Measurements from ENCODE around the gene RAPGEF2.

The RAPGEF2 gene

DNA sequence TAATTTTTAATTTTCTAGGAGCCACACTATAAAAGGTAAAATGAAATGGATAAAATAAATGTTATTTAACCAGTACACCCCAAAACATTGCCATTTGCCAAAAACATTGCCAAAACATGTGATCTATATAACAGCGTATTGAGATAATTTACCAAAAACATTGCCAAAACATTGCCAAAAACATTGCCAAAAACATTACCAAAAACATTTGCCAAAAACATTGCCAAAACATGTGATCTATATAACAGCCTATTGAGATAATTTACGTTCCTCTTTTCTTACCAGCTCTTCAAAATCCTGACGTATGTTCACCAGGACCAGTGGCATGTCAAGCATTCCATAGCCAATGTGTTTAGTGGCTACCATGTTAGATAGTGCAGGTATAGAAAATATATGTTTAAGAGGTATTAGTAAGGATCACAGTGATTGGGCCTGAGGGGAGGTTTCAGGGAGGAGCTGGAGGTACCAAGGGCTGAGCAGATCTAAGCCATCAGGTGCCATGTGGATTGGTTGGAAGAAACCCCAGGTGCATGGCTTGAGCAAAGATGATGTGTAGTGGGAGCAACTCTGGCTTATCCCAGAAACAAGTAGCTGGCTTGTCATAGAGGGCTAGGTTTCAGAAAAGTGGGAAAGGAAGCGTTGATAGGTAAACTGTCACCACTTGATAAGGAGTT is 42.6 kb downstream of the RAPGEF2 start:
- H3K36me3 ChIP-seq (ENCODE audit: control insufficient read depth, insufficient read depth, low read length): no peaks in the 10 kb centered on the region
- no peak overlapping the region for H3K4me3 ChIP-seq (ENCODE audit: low read length)
- 0 out of 2 replicates have a peak, but pooled peaks cover 1% of the 10 kb centered on the region for H3K4me1 ChIP-seq (ENCODE audit: control insufficient read depth, insufficient read depth, low read length)

GRCh38 chr4:159145992-159146330 is 43.1 kb downstream of the RAPGEF2 start:
- Histone ChIP-seq H3K4me1 (ENCODE audit: control insufficient read depth, insufficient read depth, low read length) (0 out of 2 replicates have a peak, but pooled peaks cover 1% of the 10 kb centered on the region), H3K36me3 (ENCODE audit: control insufficient read depth, insufficient read depth, low read length) (no peaks in the 10 kb centered on the region), H3K27me3 (ENCODE audit: control insufficient read depth, insufficient read depth, low read length) (no peaks in the 10 kb centered on the region), H3K9me3 (ENCODE audit: control insufficient read depth, insufficient read depth, low read length) (no peaks in the 10 kb centered on the region), H3K27ac (ENCODE audit: low read length) (no peak overlapping the region), H3K4me3 (ENCODE audit: low read length) (no peak overlapping the region)
- no peak for DNase-seq (ENCODE audit: low read depth, low spot score)
- WGBS (ENCODE audit: insufficient coverage, insufficient read length): no CpG with 5 or more reads among the region's 1 CpG

More for the DNA sequence above, 42.6 kb downstream of the RAPGEF2 start:
- WGBS (ENCODE audit: insufficient coverage, insufficient read length): no CpG with 5 or more reads among the region's 4 CpGs
- DNase-seq (ENCODE audit: low read depth, low spot score): no peak
- Histone ChIP-seq H3K9me3 (ENCODE audit: control insufficient read depth, insufficient read depth, low read length) (no peaks in the 10 kb centered on the region), H3K27ac (ENCODE audit: low read length) (no peak overlapping the region), H3K27me3 (ENCODE audit: control insufficient read depth, insufficient read depth, low read length) (no peaks in the 10 kb centered on the region)

GRCh38 chr4:159146488-159146887 is 43.6 kb downstream of the RAPGEF2 start:
- H3K4me1 ChIP-seq (ENCODE audit: control insufficient read depth, insufficient read depth, low read length): 0 out of 2 replicates have a peak, but pooled peaks cover 1% of the 10 kb centered on the region
- H3K4me3 ChIP-seq (ENCODE audit: low read length): no peak overlapping the region
- no peaks in the 10 kb centered on the region for H3K9me3 ChIP-seq (ENCODE audit: control insufficient read depth, insufficient read depth, low read length)
- no peak overlapping the region for H3K27ac ChIP-seq (ENCODE audit: low read length)
- no peak for DNase-seq (ENCODE audit: low read depth, low spot score)
- no peaks in the 10 kb centered on the region for H3K36me3 ChIP-seq (ENCODE audit: control insufficient read depth, insufficient read depth, low read length)
- H3K27me3 ChIP-seq (ENCODE audit: control insufficient read depth, insufficient read depth, low read length): no peaks in the 10 kb centered on the region

DNA sequence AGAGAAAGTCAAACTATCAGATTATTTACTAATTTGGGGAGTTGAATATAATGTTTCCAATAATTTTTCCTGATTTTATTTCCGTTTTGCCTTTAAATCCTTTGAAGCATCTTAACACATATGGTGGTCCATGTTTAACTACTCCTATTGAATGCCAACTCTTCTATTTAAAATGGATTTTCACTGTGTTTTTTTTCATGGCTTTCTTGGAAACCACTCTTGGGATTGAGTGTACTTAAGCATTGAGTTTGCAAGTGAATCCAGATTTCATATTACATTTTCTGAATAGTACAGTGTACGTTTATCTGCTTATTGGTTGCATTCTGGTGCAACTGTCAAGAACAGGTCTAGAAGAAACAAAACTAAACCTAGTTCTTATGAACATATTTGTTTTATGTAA is 45.6 kb downstream of the RAPGEF2 start:
- WGBS (ENCODE audit: insufficient coverage, insufficient read length): no CpG with 5 or more reads among the region's 2 CpGs
- no peaks in the 10 kb centered on the region for H3K9me3 ChIP-seq (ENCODE audit: control insufficient read depth, insufficient read depth, low read length)
- 0 out of 2 replicates have a peak, but pooled peaks cover 1% of the 10 kb centered on the region for H3K4me1 ChIP-seq (ENCODE audit: control insufficient read depth, insufficient read depth, low read length)

GRCh38 chr4:159149666-159150065 is 46.8 kb downstream of the RAPGEF2 start:
- Histone ChIP-seq H3K36me3 (ENCODE audit: control insufficient read depth, insufficient read depth, low read length) (no peaks in the 10 kb centered on the region), H3K4me1 (ENCODE audit: control insufficient read depth, insufficient read depth, low read length) (0 out of 2 replicates have a peak, but pooled peaks cover 1% of the 10 kb centered on the region), H3K27me3 (ENCODE audit: control insufficient read depth, insufficient read depth, low read length) (no peaks in the 10 kb centered on the region), H3K4me3 (ENCODE audit: low read length) (no peak overlapping the region), H3K27ac (ENCODE audit: low read length) (no peak overlapping the region), H3K9me3 (ENCODE audit: control insufficient read depth, insufficient read depth, low read length) (no peaks in the 10 kb centered on the region)
- WGBS (ENCODE audit: insufficient coverage, insufficient read length): no CpG with 5 or more reads among the region's 1 CpG
- no peak for DNase-seq (ENCODE audit: low read depth, low spot score)

More for the DNA sequence above, 45.6 kb downstream of the RAPGEF2 start:
- Histone ChIP-seq H3K4me3 (ENCODE audit: low read length) (no peak overlapping the region), H3K27ac (ENCODE audit: low read length) (no peak overlapping the region), H3K27me3 (ENCODE audit: control insufficient read depth, insufficient read depth, low read length) (no peaks in the 10 kb centered on the region), H3K36me3 (ENCODE audit: control insufficient read depth, insufficient read depth, low read length) (no peaks in the 10 kb centered on the region)
- DNase-seq (ENCODE audit: low read depth, low spot score): no peak

DNA sequence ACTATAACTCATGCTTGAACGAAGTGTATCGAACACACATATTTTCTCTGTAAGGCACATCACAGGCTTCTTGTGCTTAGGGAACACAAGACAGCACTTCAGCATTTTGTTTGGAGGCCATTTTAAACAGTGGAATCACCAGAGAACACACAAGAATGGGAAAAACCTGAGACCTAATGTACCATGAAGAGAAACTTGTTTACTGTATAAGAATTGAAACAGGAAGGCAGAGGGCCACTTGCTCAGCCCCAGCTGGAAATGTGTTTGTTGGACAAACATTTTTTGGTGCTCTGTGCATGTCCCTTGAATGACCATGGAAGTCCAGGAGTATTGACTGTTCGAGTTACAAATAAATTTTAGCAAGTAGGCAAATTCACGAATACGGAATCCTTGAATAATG is 47.5 kb downstream of the RAPGEF2 start:
- no peak for DNase-seq (ENCODE audit: low read depth, low spot score)
- H3K36me3 ChIP-seq (ENCODE audit: control insufficient read depth, insufficient read depth, low read length): no peaks in the 10 kb centered on the region
- H3K27ac ChIP-seq (ENCODE audit: low read length): no peak overlapping the region
- H3K9me3 ChIP-seq (ENCODE audit: control insufficient read depth, insufficient read depth, low read length): no peaks in the 10 kb centered on the region
- H3K27me3 ChIP-seq (ENCODE audit: control insufficient read depth, insufficient read depth, low read length): no peaks in the 10 kb centered on the region
- no CpG with 5 or more reads among the region's 5 CpGs for WGBS (ENCODE audit: insufficient coverage, insufficient read length)
- H3K4me1 ChIP-seq (ENCODE audit: control insufficient read depth, insufficient read depth, low read length): 0 out of 2 replicates have a peak, but pooled peaks cover 1% of the 10 kb centered on the region
- no peak overlapping the region for H3K4me3 ChIP-seq (ENCODE audit: low read length)

DNA sequence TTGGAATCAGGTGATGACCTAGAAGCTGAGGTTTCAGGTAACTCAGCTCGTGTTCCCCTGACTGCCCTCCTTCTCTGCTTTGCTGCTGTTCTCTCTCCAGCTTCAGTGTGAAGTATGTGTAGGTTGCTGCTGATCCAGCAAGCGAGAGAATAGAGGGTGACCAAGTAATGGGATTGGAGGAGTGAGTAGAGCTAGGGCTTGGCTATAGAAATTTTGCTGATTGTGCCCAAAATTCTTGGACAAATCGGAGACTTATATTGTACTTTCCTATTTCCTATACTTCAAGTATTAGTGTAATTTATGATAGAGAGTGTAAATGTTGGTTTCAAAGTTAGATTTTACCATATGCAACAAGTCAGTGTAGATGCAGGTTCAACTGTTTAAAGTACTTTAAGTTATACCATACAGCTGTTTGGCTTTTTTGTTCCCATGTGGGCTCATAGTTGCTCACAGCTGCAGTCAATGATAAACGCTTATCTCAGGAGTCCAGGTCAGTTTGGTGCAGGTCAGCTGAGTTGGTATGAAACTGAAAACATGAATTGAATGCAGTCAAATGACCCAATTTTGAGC is 48.0 kb downstream of the RAPGEF2 start:
- Histone ChIP-seq H3K36me3 (ENCODE audit: control insufficient read depth, insufficient read depth, low read length) (no peaks in the 10 kb centered on the region), H3K27me3 (ENCODE audit: control insufficient read depth, insufficient read depth, low read length) (no peaks in the 10 kb centered on the region), H3K4me3 (ENCODE audit: low read length) (no peak overlapping the region), H3K27ac (ENCODE audit: low read length) (no peak overlapping the region), H3K9me3 (ENCODE audit: control insufficient read depth, insufficient read depth, low read length) (no peaks in the 10 kb centered on the region), H3K4me1 (ENCODE audit: control insufficient read depth, insufficient read depth, low read length) (0 out of 2 replicates have a peak, but pooled peaks cover 1% of the 10 kb centered on the region)
- DNase-seq (ENCODE audit: low read depth, low spot score): no peak
- no CpG with 5 or more reads among the region's 4 CpGs for WGBS (ENCODE audit: insufficient coverage, insufficient read length)

- H3K27ac ChIP-seq (ENCODE audit: low read length): no peak overlapping the region
- H3K4me1 ChIP-seq (ENCODE audit: control insufficient read depth, insufficient read depth, low read length): 0 out of 2 replicates have a peak, but pooled peaks cover 1% of the 10 kb centered on the region
- H3K9me3 ChIP-seq (ENCODE audit: control insufficient read depth, insufficient read depth, low read length): no peaks in the 10 kb centered on the region
- no peak overlapping the region for H3K4me3 ChIP-seq (ENCODE audit: low read length)
- no peak for DNase-seq (ENCODE audit: low read depth, low spot score)
- WGBS (ENCODE audit: insufficient coverage, insufficient read length): no CpG with 5 or more reads among the region's 1 CpG
- H3K36me3 ChIP-seq (ENCODE audit: control insufficient read depth, insufficient read depth, low read length): no peaks in the 10 kb centered on the region
- no peaks in the 10 kb centered on the region for H3K27me3 ChIP-seq (ENCODE audit: control insufficient read depth, insufficient read depth, low read length)
Measured at GRCh38 chr4:159151689-159152088, 48.8 kb downstream of the RAPGEF2 start.

DNA sequence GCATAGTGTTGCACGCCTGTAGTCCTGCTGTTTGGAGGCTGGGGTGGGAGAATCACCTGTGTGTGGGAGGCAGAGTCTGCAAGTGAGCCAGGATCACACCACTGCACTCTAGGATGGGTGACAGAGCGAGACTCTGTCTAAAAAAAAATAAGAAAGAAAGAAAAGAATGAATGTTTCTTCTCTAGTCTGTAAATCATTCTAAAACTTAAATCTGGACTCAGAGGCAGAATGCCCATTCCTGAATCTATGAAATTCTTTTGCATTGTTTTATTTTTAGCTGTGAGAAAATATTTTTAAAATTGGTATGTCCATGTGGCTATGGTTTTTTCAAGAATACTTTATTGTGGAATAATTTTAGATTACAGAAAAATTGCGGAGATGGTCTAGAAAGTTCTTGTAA is 49.3 kb downstream of the RAPGEF2 start:
- Histone ChIP-seq H3K4me1 (ENCODE audit: control insufficient read depth, insufficient read depth, low read length) (0 out of 2 replicates have a peak, but pooled peaks cover 1% of the 10 kb centered on the region), H3K36me3 (ENCODE audit: control insufficient read depth, insufficient read depth, low read length) (no peaks in the 10 kb centered on the region), H3K4me3 (ENCODE audit: low read length) (no peak overlapping the region), H3K9me3 (ENCODE audit: control insufficient read depth, insufficient read depth, low read length) (no peaks in the 10 kb centered on the region), H3K27ac (ENCODE audit: low read length) (no peak overlapping the region), H3K27me3 (ENCODE audit: control insufficient read depth, insufficient read depth, low read length) (no peaks in the 10 kb centered on the region)
- no peak for DNase-seq (ENCODE audit: low read depth, low spot score)
- WGBS (ENCODE audit: insufficient coverage, insufficient read length): no CpG with 5 or more reads among the region's 3 CpGs

DNA sequence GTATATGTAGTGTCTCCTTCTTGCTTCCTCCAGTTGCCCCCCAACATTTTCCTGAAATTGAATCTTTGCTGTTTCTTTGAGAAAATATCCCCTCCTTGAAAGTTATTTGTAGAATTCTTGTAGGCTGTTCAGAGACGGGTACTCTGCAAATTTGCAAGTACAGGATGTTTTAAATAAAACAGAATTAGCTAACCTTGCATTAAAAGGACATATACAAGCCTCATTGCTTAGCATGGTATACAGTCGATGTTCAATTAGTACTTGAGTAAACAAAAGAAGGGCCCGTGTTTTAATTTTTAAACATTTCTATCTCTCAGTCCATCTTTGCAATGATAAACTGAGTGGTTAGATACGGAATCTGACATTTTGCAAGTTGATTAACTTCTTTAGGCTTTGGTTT is 50.8 kb downstream of the RAPGEF2 start:
- no CpG with 5 or more reads among the region's 4 CpGs for WGBS (ENCODE audit: insufficient coverage, insufficient read length)
- Histone ChIP-seq H3K27me3 (ENCODE audit: control insufficient read depth, insufficient read depth, low read length) (no peaks in the 10 kb centered on the region), H3K27ac (ENCODE audit: low read length) (no peak overlapping the region), H3K4me3 (ENCODE audit: low read length) (no peak overlapping the region), H3K36me3 (ENCODE audit: control insufficient read depth, insufficient read depth, low read length) (no peaks in the 10 kb centered on the region), H3K9me3 (ENCODE audit: control insufficient read depth, insufficient read depth, low read length) (no peaks in the 10 kb centered on the region), H3K4me1 (ENCODE audit: control insufficient read depth, insufficient read depth, low read length) (0 out of 2 replicates have a peak, but pooled peaks cover 1% of the 10 kb centered on the region)
- DNase-seq (ENCODE audit: low read depth, low spot score): no peak

- no CpG with 5 or more reads among the region's 4 CpGs for WGBS (ENCODE audit: insufficient coverage, insufficient read length)
- H3K4me1 ChIP-seq (ENCODE audit: control insufficient read depth, insufficient read depth, low read length): 0 out of 2 replicates have a peak, but pooled peaks cover 1% of the 10 kb centered on the region
Measured at GRCh38 chr4:159155119-159155518, 52.2 kb downstream of the RAPGEF2 start.

More at GRCh38 chr4:159155119-159155518, 52.2 kb downstream of the RAPGEF2 start:
- DNase-seq (ENCODE audit: low read depth, low spot score): no peak
- Histone ChIP-seq H3K4me3 (ENCODE audit: low read length) (no peak overlapping the region), H3K27ac (ENCODE audit: low read length) (no peak overlapping the region), H3K9me3 (ENCODE audit: control insufficient read depth, insufficient read depth, low read length) (no peaks in the 10 kb centered on the region), H3K27me3 (ENCODE audit: control insufficient read depth, insufficient read depth, low read length) (no peaks in the 10 kb centered on the region), H3K36me3 (ENCODE audit: control insufficient read depth, insufficient read depth, low read length) (no peaks in the 10 kb centered on the region)

All from iPS DF 6.9 (cell line).